ENCODE measurements around the gene LDHAL6B.

- TF ChIP-seq CTCF (IDR thresholded peaks at IDR 0.05) (no peak), POLR2A (IDR thresholded peaks at IDR 0.05) (no peak)
These were observed 29.9 kb upstream of the LDHAL6B start for GRCh38 chr15:59176653-59177316.
